HG02970 (cell line): ENCODE data around the gene CHPF2.

ENCODE experiments used
- ATAC-seq: cut with Tn5 transposase; IDR thresholded peaks from one replicate; pipeline ENCODE4 v1.9.1; 2021; ENCODE audit warnings: mild to moderate bottlenecking, moderate library complexity, moderate number of reproducible peaks; ENCODE audit not compliant: unreplicated experiment, low FRiP score

Gene CHPF2

GRCh38 chr7:151244196-151244840, 12.0 kb downstream of the CHPF2 start:
- ATAC-seq = no peak

GRCh38 chr7:151244841-151245346, 12.6 kb downstream of the CHPF2 start:
- no peak for ATAC-seq

GRCh38 chr7:151245360-151246101, 13.2 kb downstream of the CHPF2 start:
- peak; percentile 50 for ATAC-seq

- ATAC-seq = no peak
Observed at GRCh38 chr7:151246102-151246850, 14.0 kb downstream of the CHPF2 start.

GRCh38 chr7:151246851-151247580, 14.7 kb downstream of the CHPF2 start:
- ATAC-seq = no peak

GRCh38 chr7:151247611-151248345, 15.5 kb downstream of the CHPF2 start:
- no peak for ATAC-seq

- no peak for ATAC-seq
Observed at GRCh38 chr7:151248346-151249033, 16.2 kb downstream of the CHPF2 start, which contains the start of gene SMARCD3. Gene SMARCD3, minus strand, starts transcription at chr7:151248694. Its CDS starts 132 bp downstream, at chr7:151248562.

- no peak for ATAC-seq
Observed at GRCh38 chr7:151249034-151249731, 16.9 kb downstream of the CHPF2 start.

GRCh38 chr7:151249732-151250072, 17.4 kb downstream of the CHPF2 start:
- ATAC-seq = no peak

- no peak for ATAC-seq
Observed at GRCh38 chr7:151250181-151251132, 18.2 kb downstream of the CHPF2 start.

- no peak for ATAC-seq
Observed at GRCh38 chr7:151251328-151251688, 19.0 kb downstream of the CHPF2 start.

- ATAC-seq = no peak
Observed at GRCh38 chr7:151251689-151252560, 19.6 kb downstream of the CHPF2 start.

GRCh38 chr7:151252561-151252835, 20.2 kb downstream of the CHPF2 start:
- no peak for ATAC-seq

GRCh38 chr7:151252961-151253711, 20.9 kb downstream of the CHPF2 start:
- no peak for ATAC-seq

- ATAC-seq = no peak
Observed at GRCh38 chr7:151254316-151254715, 22.0 kb downstream of the CHPF2 start.

- ATAC-seq = no peak
Observed at GRCh38 chr7:151254851-151255250, 22.6 kb downstream of the CHPF2 start.
